ENCODE measurements around the gene CASP12.

CASP12 gene

DNA sequence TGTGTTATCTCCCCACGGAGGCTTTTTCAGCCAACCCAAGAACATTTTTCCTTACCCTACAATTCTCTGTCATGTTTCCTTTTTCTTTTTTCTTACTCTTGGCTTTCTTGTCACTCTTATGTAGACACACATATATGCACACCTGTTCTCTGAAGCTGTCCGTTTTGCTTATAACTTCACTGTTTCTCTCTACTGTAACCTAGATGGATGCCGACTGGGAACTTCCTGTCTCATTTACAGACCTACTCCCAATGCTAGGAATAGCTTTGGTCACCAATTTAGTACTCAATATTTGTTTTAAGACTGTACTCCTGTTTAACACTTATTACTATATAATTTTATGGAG lies 9.9 kb upstream of the CASP12 start:
- TF ChIP-seq, protein P1, sequence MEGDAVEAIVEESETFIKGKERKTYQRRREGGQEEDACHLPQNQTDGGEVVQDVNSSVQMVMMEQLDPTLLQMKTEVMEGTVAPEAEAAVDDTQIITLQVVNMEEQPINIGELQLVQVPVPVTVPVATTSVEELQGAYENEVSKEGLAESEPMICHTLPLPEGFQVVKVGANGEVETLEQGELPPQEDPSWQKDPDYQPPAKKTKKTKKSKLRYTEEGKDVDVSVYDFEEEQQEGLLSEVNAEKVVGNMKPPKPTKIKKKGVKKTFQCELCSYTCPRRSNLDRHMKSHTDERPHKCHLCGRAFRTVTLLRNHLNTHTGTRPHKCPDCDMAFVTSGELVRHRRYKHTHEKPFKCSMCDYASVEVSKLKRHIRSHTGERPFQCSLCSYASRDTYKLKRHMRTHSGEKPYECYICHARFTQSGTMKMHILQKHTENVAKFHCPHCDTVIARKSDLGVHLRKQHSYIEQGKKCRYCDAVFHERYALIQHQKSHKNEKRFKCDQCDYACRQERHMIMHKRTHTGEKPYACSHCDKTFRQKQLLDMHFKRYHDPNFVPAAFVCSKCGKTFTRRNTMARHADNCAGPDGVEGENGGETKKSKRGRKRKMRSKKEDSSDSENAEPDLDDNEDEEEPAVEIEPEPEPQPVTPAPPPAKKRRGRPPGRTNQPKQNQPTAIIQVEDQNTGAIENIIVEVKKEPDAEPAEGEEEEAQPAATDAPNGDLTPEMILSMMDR (conservative IDR thresholded peaks at IDR 0.05; ENCODE audit: low read depth), result no peak
- no peak overlapping the region for H3K27ac ChIP-seq
- ChIA-PET POLR2A (ENCODE audit: low non-redundant PET) (no interaction called here), CTCF (no interaction called here)
- DNase-seq (ENCODE audit: low spot score), result no peak

DNA sequence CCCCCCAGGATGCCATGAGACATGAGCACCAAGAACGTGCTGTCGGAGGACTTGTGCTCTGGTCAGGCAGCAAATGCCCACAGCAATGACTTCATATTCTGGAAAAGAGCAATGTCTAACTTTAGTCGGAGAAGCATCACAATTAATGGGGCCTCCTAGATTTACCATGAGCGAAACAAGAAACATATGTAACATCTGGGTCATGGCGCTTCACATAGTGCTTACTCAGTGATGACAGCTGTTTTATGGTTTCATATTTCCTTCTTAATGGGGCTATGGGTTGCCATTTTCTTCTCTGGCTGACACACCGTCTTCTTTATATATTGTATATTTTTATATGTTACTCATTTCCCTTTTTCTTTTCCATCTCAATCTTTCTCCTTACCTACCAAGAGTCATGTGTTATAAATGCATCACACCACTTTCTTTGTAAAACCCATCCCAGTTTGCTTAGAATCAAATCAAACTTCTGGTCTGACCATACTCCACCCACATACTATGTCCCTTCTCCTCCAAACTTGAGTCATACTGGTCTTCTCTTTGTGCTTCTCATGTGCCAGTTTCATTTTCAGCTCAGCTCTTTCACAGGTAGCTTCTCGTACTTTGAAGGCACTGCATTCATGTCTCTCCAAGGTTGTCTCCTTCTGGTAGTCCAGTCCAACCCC lies 9.4 kb upstream of the CASP12 start:
- no peak for DNase-seq (ENCODE audit: low spot score)
- POLR2A ChIA-PET (ENCODE audit: low non-redundant PET), result no interaction called here
- H3K27ac ChIP-seq, result no peak overlapping the region
- CTCF ChIA-PET, result no interaction called here
- TF ChIP-seq, protein P1 (conservative IDR thresholded peaks at IDR 0.05; ENCODE audit: low read depth), result no peak

DNA sequence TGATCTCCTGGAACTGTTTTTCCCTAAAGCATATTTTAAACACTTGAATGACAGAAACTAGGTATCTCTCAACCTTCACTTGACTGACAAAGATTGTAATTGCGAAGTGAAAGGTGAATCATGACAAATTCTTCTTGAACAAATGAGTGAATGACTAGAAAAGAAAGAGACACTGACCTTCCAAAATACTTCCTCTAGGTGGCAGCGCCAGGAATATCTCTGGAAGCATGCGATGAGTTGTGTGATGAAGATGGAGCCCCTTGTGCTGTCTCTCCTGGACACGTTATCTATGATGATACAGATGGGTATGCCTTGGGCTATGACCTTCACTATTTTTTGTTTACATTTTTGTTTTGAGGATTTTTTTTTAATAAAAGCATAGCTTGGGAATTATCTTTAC lies 7.0 kb upstream of the CASP12 start:
- ChIA-PET POLR2A (ENCODE audit: low non-redundant PET) (no interaction called here), CTCF (interaction anchor here (0.6 kb wide), 1 partner anchor 965 kb away, joined by 4 read pairs; no protein-coding TSS in a partner anchor)
- TF ChIP-seq, protein P1 (conservative IDR thresholded peaks at IDR 0.05; ENCODE audit: low read depth), result no peak
- no peak for DNase-seq (ENCODE audit: low spot score)
- H3K27ac ChIP-seq, result no peak overlapping the region

DNA sequence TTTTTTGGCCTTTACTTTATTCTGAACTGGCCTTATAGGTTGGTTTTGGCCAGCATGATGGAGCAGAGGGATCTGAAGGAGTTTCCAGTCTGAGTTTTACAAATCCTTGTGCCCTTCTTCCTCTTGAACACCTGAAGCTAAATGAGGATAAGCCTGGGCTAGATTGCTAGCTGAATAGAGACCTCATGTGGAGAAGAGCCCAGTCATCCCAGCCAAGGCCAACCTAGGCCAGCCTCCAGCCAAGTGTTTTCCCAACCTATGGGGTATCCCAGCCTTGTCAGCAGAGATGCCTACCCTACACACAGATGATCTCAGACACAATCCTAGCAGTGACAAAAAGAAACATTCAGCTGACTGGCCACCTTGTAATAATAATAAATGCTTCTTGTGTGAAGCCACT lies 966 bp upstream of the CASP12 start:
- no peak overlapping the region for H3K27ac ChIP-seq
- no peak for DNase-seq (ENCODE audit: low spot score)
- TF ChIP-seq, protein P1 (conservative IDR thresholded peaks at IDR 0.05; ENCODE audit: low read depth), result no peak
- ChIA-PET CTCF (no interaction called here), POLR2A (ENCODE audit: low non-redundant PET) (no interaction called here)

DNA sequence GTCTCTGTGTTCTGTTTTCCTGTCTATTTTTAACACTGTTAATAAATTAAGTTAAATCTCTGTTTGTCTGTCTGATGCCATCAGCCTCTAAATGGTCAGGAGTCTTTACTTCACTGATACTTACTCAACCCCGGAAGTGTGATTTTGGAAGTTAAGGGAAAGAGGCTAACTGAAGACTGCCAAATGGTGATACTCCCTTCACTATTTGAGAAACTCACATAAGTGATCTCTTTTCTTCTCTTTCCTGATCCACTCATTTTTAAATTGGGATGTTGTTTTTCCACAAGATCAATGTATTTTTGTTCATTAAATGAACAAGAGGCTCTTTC lies 389 bp upstream of the CASP12 start:
- TF ChIP-seq, protein P1 (conservative IDR thresholded peaks at IDR 0.05; ENCODE audit: low read depth), result no peak
- ChIA-PET CTCF (no interaction called here), POLR2A (ENCODE audit: low non-redundant PET) (no interaction called here)
- H3K27ac ChIP-seq, result no peak overlapping the region
- no peak for DNase-seq (ENCODE audit: low spot score)

DNA sequence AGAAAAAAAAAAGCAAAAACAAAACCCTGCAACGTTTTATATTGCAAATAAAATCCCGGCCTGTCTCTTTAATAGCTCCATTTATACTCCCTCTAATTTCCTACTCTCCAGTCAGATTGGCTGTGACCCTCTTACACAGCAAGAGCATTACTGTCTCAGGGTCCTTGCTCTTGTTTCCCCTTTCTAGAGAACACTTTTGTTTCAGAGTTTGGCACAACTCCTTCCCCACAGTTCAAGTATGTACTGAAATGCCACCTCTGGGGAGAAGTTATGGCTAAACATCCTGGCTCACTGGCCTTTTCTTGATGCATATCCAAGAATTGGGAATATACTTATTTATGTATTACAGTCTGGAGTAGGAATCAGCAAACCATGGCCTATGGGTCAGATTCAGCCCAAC lies 2.6 kb downstream of the CASP12 start:
- TF ChIP-seq, protein P1 (conservative IDR thresholded peaks at IDR 0.05; ENCODE audit: low read depth), result no peak
- ChIA-PET POLR2A (ENCODE audit: low non-redundant PET) (no interaction called here), CTCF (no interaction called here)
- no peak overlapping the region for H3K27ac ChIP-seq
- DNase-seq (ENCODE audit: low spot score), result no peak

DNA sequence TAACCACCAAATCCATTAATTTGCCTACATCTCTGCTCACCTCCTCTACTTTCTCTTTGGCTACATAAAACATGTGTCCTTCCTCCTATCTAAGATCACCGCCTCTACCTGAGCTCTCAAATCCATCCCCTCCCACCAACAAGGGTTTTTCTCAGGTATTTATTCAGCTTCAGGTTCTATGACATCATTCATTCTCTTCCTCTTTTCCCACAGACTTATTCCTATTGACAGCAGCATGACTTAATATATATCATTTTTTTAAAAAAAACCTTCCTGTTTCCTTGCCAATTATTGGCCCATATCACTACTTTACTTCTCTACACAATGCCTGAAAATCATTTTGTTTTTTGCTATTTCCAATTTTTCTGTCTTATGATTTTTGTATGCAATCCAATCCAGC lies 4.4 kb downstream of the CASP12 start:
- TF ChIP-seq, protein P1 (conservative IDR thresholded peaks at IDR 0.05; ENCODE audit: low read depth), result no peak
- CTCF ChIA-PET, result no interaction called here
- POLR2A ChIA-PET (ENCODE audit: low non-redundant PET), result no interaction called here
- H3K27ac ChIP-seq, result no peak overlapping the region
- no peak for DNase-seq (ENCODE audit: low spot score)
